GM10847 (cell line): ENCODE data around the gene SRPK2.

ENCODE experiments used
- POLR2A ChIP-seq: IDR thresholded peaks from 2 replicates; pipeline ENCODE4 v1.6.1; 2011; ENCODE audit not compliant: insufficient read length; ENCODE audit errors: extremely low read depth

SRPK2 gene

DNA sequence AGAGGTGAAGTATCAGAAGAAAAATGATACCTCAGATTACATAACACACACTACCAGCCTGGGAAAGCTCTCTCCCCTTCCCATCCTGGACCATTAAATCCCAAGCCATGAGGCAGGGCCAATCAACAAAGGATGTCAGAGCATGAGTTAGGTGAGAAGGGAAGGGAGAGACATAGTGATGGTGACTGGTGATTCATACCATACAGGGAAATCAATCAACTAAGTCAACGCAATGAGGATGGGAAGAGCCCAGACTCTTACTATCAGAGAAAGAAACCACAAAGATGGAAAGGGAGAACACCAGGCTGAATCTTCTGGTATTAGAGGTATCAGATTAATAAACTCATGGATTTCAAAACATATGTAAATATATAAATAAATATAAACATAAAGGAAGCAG, 189.3 kb downstream of the SRPK2 start:
- TF ChIP-seq POLR2A, result no peak

GRCh38 chr7:105198223-105198622, 190.5 kb downstream of the SRPK2 start:
- TF ChIP-seq POLR2A, result no peak

DNA sequence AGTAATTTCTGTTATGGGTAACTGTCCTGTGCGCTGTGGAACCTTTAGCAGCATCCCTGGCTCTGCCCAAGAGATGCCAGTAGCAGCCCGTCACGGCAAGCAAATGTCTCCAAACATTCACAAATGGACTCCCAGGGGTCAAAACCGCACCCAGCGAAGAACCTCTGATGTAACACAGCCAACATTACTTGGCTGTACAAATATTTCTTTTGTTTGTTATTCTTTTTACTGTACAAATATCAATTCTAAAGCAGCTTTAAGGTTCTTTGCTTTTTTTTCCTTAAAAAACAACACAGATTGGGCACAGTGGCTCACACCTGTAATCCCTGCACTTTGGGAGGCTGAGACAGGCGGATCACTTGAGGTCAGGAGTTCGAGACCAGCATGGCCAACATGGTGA, 192.2 kb downstream of the SRPK2 start:
- no peak for TF ChIP-seq POLR2A

DNA sequence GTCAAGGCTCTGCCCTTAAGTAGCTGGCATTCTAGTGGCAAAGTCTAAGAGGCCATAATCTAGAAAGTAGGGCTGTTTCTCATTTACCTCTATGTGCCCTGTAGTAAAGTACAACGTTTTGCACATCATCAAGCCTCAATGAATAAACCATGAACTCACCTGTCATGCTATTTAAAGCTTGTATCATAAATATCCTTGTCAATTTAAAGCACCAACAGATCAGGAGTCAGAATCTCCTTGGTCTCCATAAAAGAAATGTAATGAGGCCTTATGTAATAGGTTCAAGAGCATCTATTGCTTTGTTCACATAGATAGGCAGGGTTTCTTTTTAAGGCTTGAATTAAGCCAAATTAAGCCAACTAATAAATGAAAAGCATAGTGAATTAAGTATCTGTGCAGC, 192.8 kb downstream of the SRPK2 start:
- no peak for TF ChIP-seq POLR2A

- no peak for TF ChIP-seq POLR2A
Observed at GRCh38 chr7:105191331-105191730, 197.4 kb downstream of the SRPK2 start.

GRCh38 chr7:105189859-105190492, 198.7 kb downstream of the SRPK2 start:
- no peak for TF ChIP-seq POLR2A

DNA sequence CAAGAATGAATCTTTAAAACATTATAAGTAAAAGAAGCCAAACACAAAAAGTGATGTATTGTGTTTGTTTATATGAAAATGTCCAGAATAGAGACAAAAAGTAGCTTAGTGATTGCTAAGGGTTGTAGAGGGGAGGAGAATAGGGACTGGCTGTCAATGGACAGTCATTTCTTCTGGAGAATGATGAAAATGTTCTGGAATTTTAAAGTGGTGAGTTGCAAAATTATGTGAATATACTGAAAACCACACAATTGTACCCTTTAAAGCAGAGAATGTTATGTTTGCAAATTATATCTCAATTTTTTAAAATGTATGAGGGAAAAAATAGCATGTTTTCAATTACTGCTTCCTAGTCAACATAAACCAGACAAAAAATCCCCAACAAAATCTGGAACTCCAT, 200.5 kb downstream of the SRPK2 start:
- no peak for TF ChIP-seq POLR2A

GRCh38 chr7:105187302-105188169, 201.2 kb downstream of the SRPK2 start:
- TF ChIP-seq POLR2A, result no peak

- no peak for TF ChIP-seq POLR2A
Observed at GRCh38 chr7:105185290-105186010, 203.3 kb downstream of the SRPK2 start.

DNA sequence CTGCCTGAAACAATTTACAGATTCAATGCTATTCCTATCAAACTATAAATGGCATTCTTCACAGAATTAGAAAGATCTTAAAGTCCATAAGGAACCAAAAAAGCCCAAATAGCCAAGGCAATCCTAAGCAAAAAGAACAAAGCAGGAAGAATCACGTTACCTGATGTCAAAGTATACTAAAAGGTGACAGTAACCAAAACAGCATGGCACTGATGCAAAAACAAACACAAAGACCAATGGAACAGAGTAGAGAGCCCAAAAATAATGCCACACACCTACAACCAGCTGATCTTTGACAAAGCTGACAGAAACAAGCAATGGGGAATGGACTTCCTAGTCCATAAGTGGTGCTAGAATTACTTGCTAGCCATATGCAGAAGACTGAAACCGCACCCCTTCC, 208.7 kb downstream of the SRPK2 start:
- TF ChIP-seq POLR2A, result no peak

DNA sequence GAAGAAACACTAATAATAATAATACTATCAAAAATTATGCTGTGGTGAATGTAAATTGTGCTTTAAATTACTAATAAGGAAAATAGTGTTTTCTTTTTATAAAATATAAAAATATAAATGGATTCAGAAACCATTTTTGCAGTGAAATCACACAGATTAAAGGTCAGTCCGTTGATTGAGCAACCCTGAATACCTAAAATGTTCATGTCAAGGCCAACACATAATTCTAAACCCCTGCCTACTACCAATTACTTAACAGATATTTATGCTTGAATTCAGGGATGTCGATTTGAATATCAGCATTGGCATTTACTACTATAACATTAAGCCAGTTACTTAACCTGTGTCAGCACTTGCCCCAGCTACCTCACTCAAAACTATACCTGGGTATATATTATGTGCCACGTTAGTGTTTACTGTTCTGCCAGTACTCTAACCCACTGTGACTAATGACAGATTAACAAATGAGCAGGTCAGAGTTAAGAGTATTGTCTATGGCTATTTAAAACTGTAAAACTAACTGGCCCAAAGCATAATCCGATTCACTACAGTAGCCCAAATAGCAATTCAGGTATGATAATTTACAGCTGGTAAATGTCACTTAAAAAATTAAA, 209.7 kb downstream of the SRPK2 start:
- no peak for TF ChIP-seq POLR2A

GRCh38 chr7:105178177-105178576, 210.5 kb downstream of the SRPK2 start:
- no peak for TF ChIP-seq POLR2A

- TF ChIP-seq POLR2A, result no peak
Observed at GRCh38 chr7:105177026-105177425, 211.7 kb downstream of the SRPK2 start.

DNA sequence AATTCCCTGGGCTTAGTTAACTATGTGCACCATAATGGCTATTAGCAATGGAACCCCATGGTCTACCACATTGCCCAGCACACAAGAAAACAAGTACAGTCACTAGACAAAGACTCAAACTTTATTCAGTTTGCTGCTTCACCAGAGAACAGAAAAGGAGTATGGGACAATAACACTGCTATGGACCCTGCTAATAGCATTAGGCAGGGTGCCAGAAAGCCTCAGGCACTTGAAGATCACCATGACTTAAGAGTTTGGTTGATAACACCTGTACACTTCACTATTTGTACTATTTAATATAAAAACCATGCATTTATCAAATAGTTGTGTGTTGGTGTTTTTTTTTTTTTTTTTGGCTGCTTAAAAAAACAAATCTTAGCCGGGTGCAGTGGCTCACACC, 215.1 kb downstream of the SRPK2 start:
- TF ChIP-seq POLR2A, result no peak

DNA sequence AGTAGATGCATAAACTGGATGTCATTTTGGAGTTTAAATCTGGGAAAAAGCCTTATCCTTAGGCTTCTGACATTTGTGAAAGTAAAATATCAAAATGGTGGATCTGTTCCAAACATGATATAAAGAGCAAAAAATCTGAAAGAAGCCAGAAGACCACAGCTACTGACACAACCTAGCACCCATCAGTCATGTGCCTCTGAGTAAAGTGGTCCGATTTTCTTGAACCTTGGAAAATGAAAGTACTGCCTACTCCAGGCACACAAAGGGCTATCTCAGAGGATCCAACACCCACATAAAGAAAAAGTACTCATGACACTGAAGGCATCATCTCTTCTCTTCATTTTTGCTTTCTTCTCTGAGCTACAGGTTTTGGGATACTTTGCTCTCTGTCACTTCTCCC, 224.0 kb downstream of the SRPK2 start:
- TF ChIP-seq POLR2A, result no peak
